GM18519 (cell line): ENCODE results near the gene OOSP4B.
"Not testable (repeated sequence)": the region's sequence is repeated elsewhere in the genome, so short reads cannot be mapped to it uniquely, and the experiment has no call there.

Experiments used
- ATAC-seq: cut with Tn5 transposase; IDR thresholded peaks from one replicate; pipeline ENCODE4 v1.9.1; 2021; ENCODE audit warnings: mild to moderate bottlenecking, moderate library complexity; ENCODE audit not compliant: unreplicated experiment, low FRiP score

OOSP4B gene

GRCh38 chr11:60016881-60017280 is at the start of gene OOSP4B:
Gene OOSP4B, plus strand, starts transcription at chr11:60017181.
- ATAC-seq: no peak

GRCh38 chr11:59967677-59968394 is 49.1 kb upstream of the OOSP4B start:
- no peak for ATAC-seq

GRCh38 chr11:59968395-59968783 is 48.6 kb upstream of the OOSP4B start:
- no peak for ATAC-seq

- no peak for ATAC-seq
These were observed 43.9 kb upstream of the OOSP4B start for GRCh38 chr11:59973097-59973496.

GRCh38 chr11:59981106-59981770 is 35.7 kb upstream of the OOSP4B start:
- no peak for ATAC-seq

- ATAC-seq: not testable (repeated sequence)
These were observed 34.9 kb upstream of the OOSP4B start for GRCh38 chr11:59982037-59982436.

- no peak for ATAC-seq
These were observed 33.8 kb upstream of the OOSP4B start for GRCh38 chr11:59983212-59983611.

GRCh38 chr11:59984368-59984767 is 32.6 kb upstream of the OOSP4B start:
- ATAC-seq: no peak

- ATAC-seq: no peak
These were observed 26.6 kb upstream of the OOSP4B start for GRCh38 chr11:59990421-59990820.

- ATAC-seq: no peak
These were observed 24.6 kb upstream of the OOSP4B start for GRCh38 chr11:59992425-59992824.

- ATAC-seq: no peak
These were observed 19.2 kb upstream of the OOSP4B start for GRCh38 chr11:59997800-59998199.

- no peak for ATAC-seq
These were observed 17.3 kb upstream of the OOSP4B start for GRCh38 chr11:59999691-60000090.

GRCh38 chr11:60003729-60004128 is 13.3 kb upstream of the OOSP4B start:
- ATAC-seq: no peak

- ATAC-seq: no peak
These were observed 11.6 kb upstream of the OOSP4B start for GRCh38 chr11:60005360-60005759.

- no peak for ATAC-seq
These were observed 1.1 kb downstream of the OOSP4B start for GRCh38 chr11:60018058-60018457.

GRCh38 chr11:60020376-60020775 is 3.4 kb downstream of the OOSP4B start:
- ATAC-seq: not testable (repeated sequence)

- ATAC-seq: no peak
These were observed 12.1 kb downstream of the OOSP4B start for GRCh38 chr11:60029015-60029632.

GRCh38 chr11:60040109-60040508 is 23.1 kb downstream of the OOSP4B start, which contains the start of gene OOSP2:
Gene OOSP2, plus strand, starts transcription at chr11:60040409. Its CDS starts 51 bp downstream, at chr11:60040460.
- ATAC-seq: no peak

- ATAC-seq: not testable (repeated sequence)
These were observed 33.4 kb downstream of the OOSP4B start for GRCh38 chr11:60050422-60050821.

GRCh38 chr11:60050839-60051238 is 33.9 kb downstream of the OOSP4B start:
- ATAC-seq: not testable (repeated sequence)

- no peak for ATAC-seq
These were observed 39.5 kb downstream of the OOSP4B start, which contains the start of gene MS4A3 for GRCh38 chr11:60056349-60056969. Gene MS4A3, plus strand, starts transcription at chr11:60056665. Its CDS starts 4,496 bp downstream, at chr11:60061161.
